Stomach (tissue), 4 donors: ENCODE measurements around the gene S100A5.

ENCODE experiments used
- POLR2A ChIP-seq, 4 donors: fragments of 450-650 bp; IDR thresholded peaks; one replicate each; pipeline ENCODE4 v1.6.1; 2016; ENCODE audit warnings: antibody characterized with exemption in 4 of 4, control low read depth in 2 of 4, mild to moderate bottlenecking in 1 of 4, moderate library complexity in 1 of 4
- POLR2AphosphoS5 ChIP-seq, 3 donors: sonication (generic); formaldehyde crosslinking; IDR thresholded peaks; one replicate each; pipeline ENCODE4 v1.6.1; 2016; ENCODE audit warnings: antibody characterized with exemption in 3 of 3
- TF ChIP-seq, protein P1 (sequence below), 7 experiments: fragments of 450-650 bp in 4 of 7; fragments of 200-600 bp in 3 of 7; sonication (generic) in 3 of 7; IDR thresholded peaks; one replicate each; pipeline ENCODE4 v1.5.1; 2016 to 2019; ENCODE audit warnings: antibody characterized with exemption in 7 of 7, control low read depth in 2 of 7, mild to moderate bottlenecking in 1 of 7

DNA sequence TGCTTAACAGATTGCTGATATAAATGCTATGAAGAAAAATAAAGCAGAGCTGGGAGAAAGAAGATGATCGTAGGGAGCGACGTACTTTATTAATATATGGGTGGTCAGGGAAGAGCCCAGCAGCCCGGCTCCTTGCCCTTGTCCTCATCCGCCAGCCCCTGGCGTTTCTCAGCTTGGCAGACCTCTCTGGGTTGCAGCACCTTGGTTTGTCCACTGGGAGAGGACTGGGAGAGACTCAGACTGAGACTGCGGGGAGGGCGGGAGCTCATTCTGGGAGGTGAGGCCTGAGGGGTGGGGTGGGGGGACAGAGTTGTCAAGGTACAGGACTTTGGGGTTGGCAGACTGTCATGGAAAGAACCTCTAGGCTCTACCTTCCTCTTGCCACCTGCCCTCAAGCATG is 11.6 kb upstream of the S100A5 start:
- TF ChIP-seq, protein P1, sequence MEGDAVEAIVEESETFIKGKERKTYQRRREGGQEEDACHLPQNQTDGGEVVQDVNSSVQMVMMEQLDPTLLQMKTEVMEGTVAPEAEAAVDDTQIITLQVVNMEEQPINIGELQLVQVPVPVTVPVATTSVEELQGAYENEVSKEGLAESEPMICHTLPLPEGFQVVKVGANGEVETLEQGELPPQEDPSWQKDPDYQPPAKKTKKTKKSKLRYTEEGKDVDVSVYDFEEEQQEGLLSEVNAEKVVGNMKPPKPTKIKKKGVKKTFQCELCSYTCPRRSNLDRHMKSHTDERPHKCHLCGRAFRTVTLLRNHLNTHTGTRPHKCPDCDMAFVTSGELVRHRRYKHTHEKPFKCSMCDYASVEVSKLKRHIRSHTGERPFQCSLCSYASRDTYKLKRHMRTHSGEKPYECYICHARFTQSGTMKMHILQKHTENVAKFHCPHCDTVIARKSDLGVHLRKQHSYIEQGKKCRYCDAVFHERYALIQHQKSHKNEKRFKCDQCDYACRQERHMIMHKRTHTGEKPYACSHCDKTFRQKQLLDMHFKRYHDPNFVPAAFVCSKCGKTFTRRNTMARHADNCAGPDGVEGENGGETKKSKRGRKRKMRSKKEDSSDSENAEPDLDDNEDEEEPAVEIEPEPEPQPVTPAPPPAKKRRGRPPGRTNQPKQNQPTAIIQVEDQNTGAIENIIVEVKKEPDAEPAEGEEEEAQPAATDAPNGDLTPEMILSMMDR (IDR thresholded peaks at IDR 0.05), result no peak
- no peak for TF ChIP-seq POLR2A (IDR thresholded peaks at IDR 0.05)
- TF ChIP-seq POLR2AphosphoS5 (IDR thresholded peaks at IDR 0.05), result no peak
